HG03045 (cell line): ENCODE results near the gene SPRTN.

Experiments
- ATAC-seq: cut with Tn5 transposase; IDR thresholded peaks from one replicate; pipeline ENCODE4 v1.9.1; 2021; ENCODE audit warnings: mild to moderate bottlenecking, moderate library complexity; ENCODE audit not compliant: unreplicated experiment

The SPRTN gene

GRCh38 chr1:231338270-231339128 is at the start of gene SPRTN:
TSS of gene SPRTN (plus strand) at chr1:231338293. CDS start at chr1:231338384, 91 bp downstream.
- ATAC-seq: peak; percentile 10

- ATAC-seq: no peak
Observed at GRCh38 chr1:231295938-231296337, 42.2 kb upstream of the SPRTN start.

- no peak for ATAC-seq
Observed at GRCh38 chr1:231301990-231302389, 36.1 kb upstream of the SPRTN start.

- no peak for ATAC-seq
Observed at GRCh38 chr1:231310391-231310934, 27.6 kb upstream of the SPRTN start.

GRCh38 chr1:231311720-231312431 is 26.2 kb upstream of the SPRTN start:
- ATAC-seq: no peak

- no peak for ATAC-seq
Observed at GRCh38 chr1:231312432-231312788, 25.7 kb upstream of the SPRTN start.

- no peak for ATAC-seq
Observed at GRCh38 chr1:231313661-231314060, 24.4 kb upstream of the SPRTN start.

GRCh38 chr1:231315887-231316286 is 22.2 kb upstream of the SPRTN start:
- no peak for ATAC-seq

GRCh38 chr1:231317306-231318014 is 20.6 kb upstream of the SPRTN start:
- ATAC-seq: no peak

- ATAC-seq: no peak
Observed at GRCh38 chr1:231318015-231318355, 20.1 kb upstream of the SPRTN start.

- no peak for ATAC-seq
Observed at GRCh38 chr1:231318568-231318967, 19.5 kb upstream of the SPRTN start.

GRCh38 chr1:231319080-231319479 is 19.0 kb upstream of the SPRTN start:
- no peak for ATAC-seq

GRCh38 chr1:231322880-231323530 is 15.1 kb upstream of the SPRTN start:
- no peak for ATAC-seq

GRCh38 chr1:231324660-231325059 is 13.4 kb upstream of the SPRTN start:
- ATAC-seq: no peak

- no peak for ATAC-seq
Observed at GRCh38 chr1:231326248-231326647, 11.8 kb upstream of the SPRTN start.

- ATAC-seq: no peak
Observed at GRCh38 chr1:231327617-231328016, 10.5 kb upstream of the SPRTN start.

- ATAC-seq: no peak
Observed at GRCh38 chr1:231329483-231329882, 8.6 kb upstream of the SPRTN start.

GRCh38 chr1:231332761-231333160 is 5.3 kb upstream of the SPRTN start:
- ATAC-seq: no peak

- no peak for ATAC-seq
Observed at GRCh38 chr1:231334079-231334666, 3.9 kb upstream of the SPRTN start.

GRCh38 chr1:231334952-231335351 is 3.1 kb upstream of the SPRTN start:
- no peak for ATAC-seq
